8988T (cell line): ENCODE results near the gene ASB8.
"Not testable (repeated sequence)": the region's sequence is repeated elsewhere in the genome, so short reads cannot be mapped to it uniquely, and the experiment has no call there.

Source experiments
- DNase-seq: peaks from one replicate; pipeline ENCODE4 v3.0.0; 2011

The ASB8 gene

DNA sequence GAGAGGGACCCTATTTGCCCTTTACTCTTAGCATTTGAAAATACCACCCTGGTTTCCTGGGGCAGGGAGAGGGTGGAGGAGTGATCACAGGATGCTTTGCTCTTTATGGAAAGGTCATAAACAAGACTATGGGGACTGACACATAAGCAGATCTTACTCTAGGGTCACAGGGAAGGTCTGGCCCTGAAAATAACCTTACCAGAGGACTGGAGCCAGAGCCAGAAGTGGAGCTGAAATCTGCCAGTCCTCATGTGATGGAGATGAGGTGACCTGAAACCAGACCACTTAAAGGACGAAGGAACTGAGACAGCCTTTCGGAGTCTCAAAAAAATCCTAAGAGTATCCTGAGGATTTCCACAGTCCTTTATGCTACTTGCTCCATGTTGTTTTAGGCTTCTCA, 25.8 kb downstream of the ASB8 start:
- DNase-seq, result no peak

- no peak for DNase-seq
These were observed 27.9 kb downstream of the ASB8 start for GRCh38 chr12:48129376-48129775.

GRCh38 chr12:48128800-48129199, 28.5 kb downstream of the ASB8 start:
- no peak for DNase-seq

GRCh38 chr12:48126953-48127630, 30.2 kb downstream of the ASB8 start:
- DNase-seq, result no peak

DNA sequence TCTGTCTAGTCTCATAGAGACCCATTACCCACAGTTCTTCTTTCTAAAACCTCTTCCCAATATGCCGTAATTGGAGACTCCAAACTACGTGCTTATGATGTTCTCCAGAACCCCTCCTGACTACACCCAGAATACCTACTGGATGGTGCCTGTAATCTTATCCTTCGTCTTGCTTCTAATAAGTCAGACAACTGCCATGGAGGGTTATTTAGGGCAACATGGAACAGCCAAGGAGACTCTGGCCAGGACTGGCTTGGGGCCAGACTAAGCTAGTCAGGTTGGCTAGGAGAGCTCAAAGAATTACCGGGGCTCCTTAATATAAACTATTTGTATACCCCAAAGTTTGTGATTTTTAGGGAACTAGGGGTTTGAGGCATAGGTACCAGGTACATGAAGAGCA, 31.3 kb downstream of the ASB8 start:
- DNase-seq, result no peak

GRCh38 chr12:48125542-48125941, 31.8 kb downstream of the ASB8 start:
- not testable (repeated sequence) for DNase-seq

- DNase-seq, result no peak
These were observed 34.1 kb downstream of the ASB8 start for GRCh38 chr12:48123169-48123568.

GRCh38 chr12:48122065-48122834, 35.1 kb downstream of the ASB8 start:
- DNase-seq, result no peak

- no peak for DNase-seq
These were observed 35.8 kb downstream of the ASB8 start for GRCh38 chr12:48121522-48121921.

- DNase-seq, result no peak
These were observed 37.5 kb downstream of the ASB8 start for GRCh38 chr12:48119834-48120195.

DNA sequence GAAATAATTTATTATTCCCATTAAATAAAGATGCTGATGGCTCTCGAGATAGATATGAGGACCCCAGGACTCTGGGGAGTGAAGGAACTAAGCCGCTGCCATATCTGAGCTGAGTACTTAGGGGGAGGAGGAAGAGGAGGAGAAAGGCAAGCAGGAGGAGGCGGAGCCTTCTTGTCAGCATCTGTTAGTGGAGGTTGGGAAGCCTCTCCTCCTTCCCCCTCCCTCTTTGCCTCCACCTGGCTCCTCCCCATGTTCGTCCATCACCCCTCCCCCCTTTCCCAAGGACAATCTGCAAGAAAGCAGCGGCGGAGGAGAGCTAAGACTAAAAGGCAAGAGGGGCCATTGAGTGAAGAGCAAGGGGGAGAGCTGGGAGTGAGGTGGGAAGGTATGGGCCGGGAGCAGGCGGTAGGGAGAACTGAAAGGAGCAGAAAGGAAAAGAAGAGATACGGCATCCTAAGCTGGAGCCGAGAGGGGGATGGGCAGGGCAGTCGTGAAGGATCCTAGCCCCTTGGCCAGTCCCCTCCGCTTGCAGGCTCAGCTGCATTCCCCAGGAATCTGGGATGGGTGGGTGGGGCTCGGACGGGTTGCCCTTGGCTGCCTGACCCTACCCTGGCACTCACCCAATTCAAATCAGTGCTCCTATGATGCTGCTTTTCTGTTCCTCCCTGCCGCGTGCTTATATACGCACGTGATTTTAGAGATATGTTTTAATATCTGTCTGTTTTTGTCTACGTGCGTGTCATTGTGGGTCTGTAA, 38.1 kb downstream of the ASB8 start, which contains the start of gene PFKM:
Gene PFKM (plus strand): TSS at position 287 of the 756 bp plus-strand sequence. CDS start 3,411 bp downstream, outside the sequence.
- DNase-seq, result peak; percentile 59

- DNase-seq, result no peak
These were observed 38.9 kb downstream of the ASB8 start for GRCh38 chr12:48118284-48118871.

GRCh38 chr12:48115957-48116356, 41.4 kb downstream of the ASB8 start:
- DNase-seq, result no peak

- DNase-seq, result not testable (repeated sequence)
These were observed 46.0 kb downstream of the ASB8 start for GRCh38 chr12:48111312-48111693.

- no peak for DNase-seq
These were observed 46.5 kb downstream of the ASB8 start for GRCh38 chr12:48110691-48111311.

DNA sequence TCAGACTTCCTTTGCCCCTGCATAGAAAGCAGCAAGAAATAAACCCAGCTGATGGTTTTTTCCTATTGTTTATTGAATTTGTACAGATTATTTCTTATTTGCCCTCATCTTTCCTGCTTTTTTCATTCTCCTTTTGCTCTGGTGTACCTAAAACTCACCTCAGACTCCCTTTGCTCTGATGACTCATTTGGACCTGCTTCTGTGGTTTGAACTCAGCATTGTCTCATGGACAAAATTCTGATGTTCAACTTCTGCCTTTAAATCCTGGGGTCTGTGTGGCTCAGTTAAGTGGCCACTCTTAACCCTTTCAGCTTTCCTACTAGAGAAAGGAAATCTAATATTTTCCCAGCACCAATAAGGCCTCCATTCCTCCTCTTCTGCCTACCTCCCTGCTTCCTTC, 47.9 kb downstream of the ASB8 start:
- no peak for DNase-seq

GRCh38 chr12:48106681-48107613, 50.4 kb downstream of the ASB8 start:
- no peak for DNase-seq

- peak; percentile 70 for DNase-seq
These were observed 51.2 kb downstream of the ASB8 start, which contains the start of gene SENP1 for GRCh38 chr12:48105867-48106680. Gene SENP1 (minus strand): TSS chr12:48106079. CDS start chr12:48101472, 4,607 bp downstream.

- no peak for DNase-seq
These were observed 51.9 kb downstream of the ASB8 start for GRCh38 chr12:48105321-48105866.

- no peak for DNase-seq
These were observed 52.8 kb downstream of the ASB8 start for GRCh38 chr12:48104531-48104930.
